ENCODE results near the gene TMEM178B. TPM values are rescaled to one million over a fixed set of nuclear protein-coding genes. Genes with fewer than 3 reads are reported as not detected.

TMEM178B gene
- total RNA-seq, 1 experiment from 2014 or later: 0.11 TPM

DNA sequence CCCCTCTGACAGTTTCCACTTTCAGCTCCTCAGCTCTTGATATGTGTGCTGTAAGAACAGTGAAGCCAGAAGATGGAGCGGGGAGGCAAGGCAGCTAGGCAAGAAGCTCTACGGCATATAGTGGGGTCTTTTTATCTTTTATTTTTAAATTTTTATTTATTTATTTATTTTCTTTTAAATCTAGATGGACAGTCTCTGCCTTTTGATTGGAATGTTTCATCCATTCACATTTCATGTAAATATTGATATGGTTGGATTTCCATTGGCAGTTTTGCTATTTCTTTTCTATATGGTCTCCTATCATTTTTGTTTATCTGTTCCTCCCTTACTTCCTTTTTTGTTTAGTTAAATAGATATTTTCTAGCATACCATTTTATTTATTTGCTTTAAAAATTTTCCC, 183.7 kb downstream of the TMEM178B start:
- H3K4me3 ChIP-seq (ENCODE audit: low read depth, low read length): no peak overlapping the region
- no peaks in the 10 kb centered on the region for H3K9me3 ChIP-seq
- H3K4me1 Mint-ChIP-seq (ENCODE audit: low read depth, unreplicated experiment): no peaks in the 10 kb centered on the region
- intact Hi-C loops (cut with micrococcal nuclease; ENCODE audit: unreplicated experiment): no loop called here
- H3K9me3 Mint-ChIP-seq (ENCODE audit: unreplicated experiment): no peaks in the 10 kb centered on the region
- H3K27me3 ChIP-seq (replicated peaks; ENCODE audit: control insufficient read depth, insufficient read depth, low read length): no peaks in the 10 kb centered on the region; the same call in 1 of the 2 replicates
- H3K36me3 Mint-ChIP-seq (ENCODE audit: insufficient read depth, unreplicated experiment): no peaks in the 10 kb centered on the region
- no TSS peak for BruUV-seq (replicated peaks)
- H3K4me3 Mint-ChIP-seq (ENCODE audit: unreplicated experiment): no peak overlapping the region
- ChIA-PET POLR2A (no interaction called here), CTCF (no interaction called here)
- H3K27me3 Mint-ChIP-seq (ENCODE audit: insufficient read depth, unreplicated experiment): peaks cover 23% of the 10 kb centered on the region
- no peaks in the 10 kb centered on the region for H3K4me1 ChIP-seq
- no peak overlapping the region for H3K27ac Mint-ChIP-seq (ENCODE audit: unreplicated experiment)
- TF ChIP-seq, protein P1, sequence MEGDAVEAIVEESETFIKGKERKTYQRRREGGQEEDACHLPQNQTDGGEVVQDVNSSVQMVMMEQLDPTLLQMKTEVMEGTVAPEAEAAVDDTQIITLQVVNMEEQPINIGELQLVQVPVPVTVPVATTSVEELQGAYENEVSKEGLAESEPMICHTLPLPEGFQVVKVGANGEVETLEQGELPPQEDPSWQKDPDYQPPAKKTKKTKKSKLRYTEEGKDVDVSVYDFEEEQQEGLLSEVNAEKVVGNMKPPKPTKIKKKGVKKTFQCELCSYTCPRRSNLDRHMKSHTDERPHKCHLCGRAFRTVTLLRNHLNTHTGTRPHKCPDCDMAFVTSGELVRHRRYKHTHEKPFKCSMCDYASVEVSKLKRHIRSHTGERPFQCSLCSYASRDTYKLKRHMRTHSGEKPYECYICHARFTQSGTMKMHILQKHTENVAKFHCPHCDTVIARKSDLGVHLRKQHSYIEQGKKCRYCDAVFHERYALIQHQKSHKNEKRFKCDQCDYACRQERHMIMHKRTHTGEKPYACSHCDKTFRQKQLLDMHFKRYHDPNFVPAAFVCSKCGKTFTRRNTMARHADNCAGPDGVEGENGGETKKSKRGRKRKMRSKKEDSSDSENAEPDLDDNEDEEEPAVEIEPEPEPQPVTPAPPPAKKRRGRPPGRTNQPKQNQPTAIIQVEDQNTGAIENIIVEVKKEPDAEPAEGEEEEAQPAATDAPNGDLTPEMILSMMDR (IDR thresholded peaks at IDR 0.05; ENCODE audit: insufficient read depth in 1 of 2, low read depth in 1 of 2, low read length in 1 of 2, severe bottlenecking in 1 of 2, unreplicated experiment in 1 of 2): no peak
- no peaks in the 10 kb centered on the region for H3K36me3 ChIP-seq (ENCODE audit: control insufficient read depth, insufficient read depth, low read length)
- no peak for DNase-seq

DNA sequence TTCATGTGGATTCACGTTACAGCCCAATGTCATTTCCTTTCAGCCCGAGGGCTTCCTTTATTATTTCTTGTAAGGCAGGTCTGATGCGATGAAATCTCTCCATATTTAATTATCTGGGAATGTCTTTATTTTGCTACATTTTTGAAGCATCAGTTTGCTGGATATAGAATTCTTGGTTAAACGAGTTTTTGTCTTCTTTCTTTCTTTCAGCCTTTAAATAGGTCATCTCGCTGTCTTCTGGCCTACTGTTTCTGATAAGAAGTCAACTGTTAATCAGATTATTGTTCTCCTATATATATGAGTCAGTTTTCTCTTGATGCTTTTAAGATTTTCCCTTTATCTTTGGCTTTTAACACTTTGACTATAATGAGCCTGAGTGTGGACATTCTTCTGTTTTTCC, 184.7 kb downstream of the TMEM178B start:
- Mint-ChIP-seq H3K27me3 (ENCODE audit: insufficient read depth, unreplicated experiment) (peaks cover 23% of the 10 kb centered on the region), H3K4me3 (ENCODE audit: unreplicated experiment) (no peak overlapping the region), H3K27ac (ENCODE audit: unreplicated experiment) (no peak overlapping the region), H3K4me1 (ENCODE audit: low read depth, unreplicated experiment) (no peaks in the 10 kb centered on the region), H3K36me3 (ENCODE audit: insufficient read depth, unreplicated experiment) (no peaks in the 10 kb centered on the region), H3K9me3 (ENCODE audit: unreplicated experiment) (no peaks in the 10 kb centered on the region)
- Histone ChIP-seq H3K9me3 (no peaks in the 10 kb centered on the region), H3K4me3 (ENCODE audit: low read depth, low read length) (no peak overlapping the region), H3K36me3 (ENCODE audit: control insufficient read depth, insufficient read depth, low read length) (no peaks in the 10 kb centered on the region), H3K4me1 (no peaks in the 10 kb centered on the region), H3K27me3 (replicated peaks; ENCODE audit: control insufficient read depth, insufficient read depth, low read length) (no peaks in the 10 kb centered on the region)
- intact Hi-C loops (cut with micrococcal nuclease; ENCODE audit: unreplicated experiment): no loop called here
- ChIA-PET CTCF (no interaction called here), POLR2A (no interaction called here)
- DNase-seq: no peak
- TF ChIP-seq, protein P1 (IDR thresholded peaks at IDR 0.05; ENCODE audit: insufficient read depth in 1 of 2, low read depth in 1 of 2, low read length in 1 of 2, severe bottlenecking in 1 of 2, unreplicated experiment in 1 of 2): no peak
- BruUV-seq (replicated peaks): no TSS peak

DNA sequence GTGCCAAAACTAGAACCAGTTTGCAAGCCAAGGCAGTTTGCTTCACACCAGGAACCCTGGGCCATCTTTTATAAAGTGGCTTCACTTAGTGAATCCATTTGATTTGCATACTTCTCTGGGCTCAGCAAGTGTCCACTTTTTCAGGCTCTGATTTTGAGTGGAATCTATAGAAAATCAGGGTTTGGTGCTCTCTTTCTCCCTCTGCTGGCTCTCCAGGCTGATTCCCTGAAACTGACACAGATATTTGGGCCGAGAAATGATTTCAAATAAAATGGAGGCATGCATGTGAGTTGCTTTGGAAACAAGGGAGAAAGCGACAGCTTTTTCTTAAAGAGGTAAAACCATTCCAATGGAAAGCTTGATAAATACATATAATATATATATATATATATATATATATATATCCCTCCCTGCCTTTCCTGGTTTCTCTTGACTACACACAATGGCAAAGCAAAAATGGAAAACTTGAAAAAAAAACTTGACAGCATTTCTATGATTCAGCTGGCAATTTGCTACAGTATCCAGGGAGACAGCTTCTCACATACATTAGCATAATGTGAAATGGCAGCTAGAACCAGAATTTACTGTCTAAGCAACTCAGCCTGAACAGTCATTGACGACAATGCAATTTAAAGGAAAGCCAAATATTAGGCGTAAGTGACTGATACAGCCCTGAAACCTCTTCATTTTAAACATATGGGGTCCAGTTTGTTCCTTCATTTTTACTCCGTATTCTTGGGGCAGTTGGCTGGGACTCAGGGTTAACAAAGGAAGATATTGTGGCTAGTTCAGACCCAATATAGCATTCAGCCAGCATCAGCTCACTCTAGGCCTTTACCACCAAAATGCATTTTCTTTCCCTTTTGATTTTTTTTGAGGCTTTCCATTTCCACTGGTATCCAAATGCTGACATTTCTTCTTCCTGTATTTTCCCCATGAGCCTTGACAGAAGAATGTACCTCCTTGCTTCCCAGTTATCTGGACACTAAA, 188.5 kb downstream of the TMEM178B start:
- no peak for DNase-seq
- Histone ChIP-seq H3K27me3 (replicated peaks; ENCODE audit: control insufficient read depth, insufficient read depth, low read length) (no peaks in the 10 kb centered on the region), H3K36me3 (ENCODE audit: control insufficient read depth, insufficient read depth, low read length) (no peaks in the 10 kb centered on the region), H3K4me1 (no peaks in the 10 kb centered on the region), H3K4me3 (ENCODE audit: low read depth, low read length) (no peak overlapping the region), H3K9me3 (no peaks in the 10 kb centered on the region)
- Mint-ChIP-seq H3K9me3 (ENCODE audit: unreplicated experiment) (no peaks in the 10 kb centered on the region), H3K27ac (ENCODE audit: unreplicated experiment) (no peak overlapping the region), H3K27me3 (ENCODE audit: insufficient read depth, unreplicated experiment) (peaks cover 12% of the 10 kb centered on the region), H3K4me3 (ENCODE audit: unreplicated experiment) (no peak overlapping the region), H3K36me3 (ENCODE audit: insufficient read depth, unreplicated experiment) (no peaks in the 10 kb centered on the region), H3K4me1 (ENCODE audit: low read depth, unreplicated experiment) (no peaks in the 10 kb centered on the region)
- no TSS peak for BruUV-seq (replicated peaks)
- TF ChIP-seq, protein P1 (IDR thresholded peaks at IDR 0.05; ENCODE audit: insufficient read depth in 1 of 2, low read depth in 1 of 2, low read length in 1 of 2, severe bottlenecking in 1 of 2, unreplicated experiment in 1 of 2): peak; percentile 18 to 60
- POLR2A ChIA-PET: no interaction called here
- CTCF ChIA-PET: no interaction called here
- intact Hi-C loops (cut with micrococcal nuclease; ENCODE audit: unreplicated experiment): no loop called here

All from Caco-2 (cell line).